VCaP (cell line): ENCODE measurements around the gene GPR39.

Experiments
- H3K27ac ChIP-seq: fragments of 450-650 bp; 2 replicates; pipeline ENCODE4 v1.5.1; 2017
- CTCF ChIP-seq: fragments of 450-650 bp; conservative IDR thresholded peaks from 2 replicates; pipeline ENCODE4 v1.5.1; 2017; ENCODE audit warnings: mild to moderate bottlenecking, moderate library complexity

GPR39 gene

GRCh38 chr2:132692816-132693215, 276.2 kb downstream of the GPR39 start:
- TF ChIP-seq CTCF = no peak
- no peak overlapping the region for H3K27ac ChIP-seq
